SU-DHL-6 (cell line): ENCODE results near the gene SERINC5.

Experiments used
- H2AFZ ChIP-seq: fragments of 200-600 bp; sonication (generic); 2 replicates; pipeline ENCODE4 v1.6.1; 2014; ENCODE audit warnings: low read depth, mild to moderate bottlenecking, moderate library complexity, mixed read lengths, antibody characterized with exemption, low read length; ENCODE audit not compliant: severe bottlenecking
- H3F3A ChIP-seq: fragments of 200-600 bp; shearing (Covaris generic); 2 replicates; pipeline ENCODE4 v1.6.0; 2016; ENCODE audit warnings: antibody characterized with exemption, mild to moderate bottlenecking; ENCODE audit not compliant: insufficient read depth
- H3K27ac ChIP-seq: fragments of 200-600 bp; sonication (generic); 2 replicates; pipeline ENCODE4 v1.5.1; 2016; ENCODE audit warnings: low read depth, mild to moderate bottlenecking, low read length, moderate library complexity, mixed read lengths
- H3K27me3 ChIP-seq: fragments of 200-600 bp; sonication (generic), shearing (Covaris generic); 2 replicates; pipeline ENCODE4 v1.6.0; 2014; ENCODE audit warnings: mild to moderate bottlenecking, low read length
- H3K36me3 ChIP-seq: fragments of 200-600 bp; sonication (generic); 2 replicates; pipeline ENCODE4 v1.6.1; 2014; ENCODE audit warnings: mild to moderate bottlenecking, low read length, mixed read lengths
- H3K4me2 ChIP-seq: fragments of 300-600, 200-600 bp; shearing (Covaris generic), sonication (generic); 2 replicates; pipeline ENCODE4 v1.6.0; 2014; ENCODE audit warnings: low read length, low read depth, mild to moderate bottlenecking; ENCODE audit not compliant: poor library complexity, severe bottlenecking
- H3K4me3 ChIP-seq: fragments of 200-600 bp; sonication (generic); 2 replicates; pipeline ENCODE4 v1.5.1; 2014; ENCODE audit warnings: antibody characterized with exemption, low read length, mild to moderate bottlenecking, mixed read lengths; ENCODE audit not compliant: insufficient read depth, poor library complexity, severe bottlenecking
- H3K79me2 ChIP-seq: fragments of 200-600 bp; sonication (generic); 2 replicates; pipeline ENCODE4 v1.6.1; 2014; ENCODE audit warnings: mild to moderate bottlenecking, low read length, moderate library complexity; ENCODE audit not compliant: insufficient read depth
- H3K9ac ChIP-seq: fragments of 200-600 bp; sonication (generic); 2 replicates; pipeline ENCODE4 v1.7.0; 2014; ENCODE audit warnings: mild to moderate bottlenecking, low read length
- H3K9me2 ChIP-seq: fragments of 200-600 bp; sonication (generic); replicated peaks from 2 replicates; pipeline ENCODE4 v1.6.1; 2014; ENCODE audit warnings: low read length; ENCODE audit not compliant: insufficient read depth
- H3K9me3 ChIP-seq: fragments of 200-600 bp; sonication (generic); 2 replicates; pipeline ENCODE4 v1.6.1; 2014; ENCODE audit warnings: low read length, mixed read lengths; ENCODE audit not compliant: insufficient read depth
- H4K20me1 ChIP-seq: fragments of 200-600 bp; sonication (generic); 2 replicates; pipeline ENCODE4 v1.6.1; 2014; ENCODE audit warnings: low read depth, mild to moderate bottlenecking, antibody characterized with exemption, low read length, moderate library complexity, mixed read lengths
- CTCF ChIP-seq: fragments of 200-600 bp; sonication (generic); IDR thresholded peaks from one replicate; pipeline ENCODE4 v1.5.1; 2017; ENCODE audit warnings: antibody characterized with exemption, mild to moderate bottlenecking, low read length, moderate library complexity; ENCODE audit not compliant: insufficient read depth, poor library complexity, severe bottlenecking
- EZH2phosphoT487 ChIP-seq: fragments of 200-600 bp; sonication (generic), shearing (Covaris generic); conservative IDR thresholded peaks from 2 replicates; pipeline ENCODE4 v1.6.1; 2018; ENCODE audit warnings: mild to moderate bottlenecking, antibody characterized with exemption, low read length, moderate library complexity, mixed read lengths

The SERINC5 gene

GRCh38 chr5:80268916-80269315 is 13.1 kb upstream of the SERINC5 start:
- peak overlapping the region; percentile 87 for H3K27ac ChIP-seq

GRCh38 chr5:80266566-80266965 is 10.7 kb upstream of the SERINC5 start:
- no peak for TF ChIP-seq EZH2phosphoT487
- no peak for TF ChIP-seq CTCF
- H2AFZ ChIP-seq, result no peak overlapping the region

More at GRCh38 chr5:80268916-80269315, 13.1 kb upstream of the SERINC5 start:
- Histone ChIP-seq H3K79me2 (no peaks in the 10 kb centered on the region), H3K36me3 (no peaks in the 10 kb centered on the region), H3K4me2 (peak overlapping the region; percentile 5), H3K4me3 (no peak overlapping the region), H3K27me3 (no peaks in the 10 kb centered on the region), H3K9me2 (no peaks in the 10 kb centered on the region), H4K20me1 (no peaks in the 10 kb centered on the region), H3K9ac (no peak overlapping the region), H3K9me3 (no peaks in the 10 kb centered on the region), H3F3A (peaks cover 36% of the 10 kb centered on the region), H2AFZ (peak overlapping the region; percentile 67)
- TF ChIP-seq EZH2phosphoT487 (no peak), CTCF (no peak)

GRCh38 chr5:80260461-80260860 is 4.6 kb upstream of the SERINC5 start:
- no peak overlapping the region for H3K4me2 ChIP-seq
- no peak overlapping the region for H3K27ac ChIP-seq
- H3K79me2 ChIP-seq, result peaks cover 15% of the 10 kb centered on the region
- no peaks in the 10 kb centered on the region for H3K36me3 ChIP-seq
- no peak overlapping the region for H3K9ac ChIP-seq
- no peaks in the 10 kb centered on the region for H4K20me1 ChIP-seq
- no peaks in the 10 kb centered on the region for H3K9me3 ChIP-seq
- peaks cover 20% of the 10 kb centered on the region for H3F3A ChIP-seq
- H3K9me2 ChIP-seq, result no peaks in the 10 kb centered on the region
- no peaks in the 10 kb centered on the region for H3K27me3 ChIP-seq
- TF ChIP-seq EZH2phosphoT487 (no peak), CTCF (no peak)
- no peak overlapping the region for H2AFZ ChIP-seq
- no peak overlapping the region for H3K4me3 ChIP-seq

More at GRCh38 chr5:80266566-80266965, 10.7 kb upstream of the SERINC5 start:
- Histone ChIP-seq H3K27ac (no peak overlapping the region), H3K79me2 (no peaks in the 10 kb centered on the region), H3K9me2 (no peaks in the 10 kb centered on the region), H3K27me3 (no peaks in the 10 kb centered on the region), H3K36me3 (no peaks in the 10 kb centered on the region), H3K9me3 (no peaks in the 10 kb centered on the region), H3K4me3 (no peak overlapping the region), H3K4me2 (no peak overlapping the region), H4K20me1 (no peaks in the 10 kb centered on the region), H3K9ac (no peak overlapping the region), H3F3A (peaks cover 25% of the 10 kb centered on the region)
